Measurements from ENCODE around the gene AMH. TPM values are rescaled to one million over a fixed set of nuclear protein-coding genes. Genes with fewer than 3 reads are reported as not detected.

AMH gene
- total and polyA plus RNA-seq, 8 donors: 0.45 to 2.0 (median 0.86) TPM; not detected in 2

- peaks cover 21 to 66% (median 48%) of the 10 kb centered on the region in 4 donors for H3K4me1 ChIP-seq
- intact Hi-C loops (cut with DNase I; ENCODE audit: low total_unique reads): loop anchor here (5.0 to 10.0 kb wide), 4 partner anchors 40 to 92 kb away; partner anchors contain the start of genes LSM7 and SPPL2B
- H3K36me3 ChIP-seq: peaks cover 30 to 70% (median 67%) of the 10 kb centered on the region in 4 donors
- H3K4me3 ChIP-seq: no peak overlapping the region
- no peaks in the 10 kb centered on the region for H3K9me3 ChIP-seq
- WGBS, 5 donors: 71 to 77% (median 75%) methylated on average over 20 to 30 of the region's 30 CpGs
- H3K27ac ChIP-seq: peak overlapping the region in 3 of 5 donors; percentile 7 to 96 (median 18)
- no peak for DNase-seq
- TF ChIP-seq POLR2A (IDR thresholded peaks at IDR 0.05) (no peak), EP300 (IDR thresholded peaks at IDR 0.05) (no peak), CTCF (IDR thresholded peaks at IDR 0.05) (no peak), POLR2AphosphoS5 (IDR thresholded peaks at IDR 0.05) (no peak)
- H3K27me3 ChIP-seq: no peaks in the 10 kb centered on the region
Measured at GRCh38 chr19:2232286-2233151, 16.6 kb upstream of the AMH start.

GRCh38 chr19:2233601-2234280 is 15.4 kb upstream of the AMH start:
- intact Hi-C loops (cut with DNase I; ENCODE audit: low total_unique reads): loop anchor here (5.0 to 10.0 kb wide), 4 partner anchors 39 to 91 kb away; partner anchors contain the start of genes LSM7 and SPPL2B
- no peaks in the 10 kb centered on the region for H3K27me3 ChIP-seq
- peak overlapping the region in 4 of 5 donors; percentile 7 to 99 (median 98) for H3K27ac ChIP-seq
- DNase-seq: no peak
- WGBS, 5 donors: 73 to 86% (median 80%) methylated on average over 21 to 25 of the region's 25 CpGs
- no peaks in the 10 kb centered on the region for H3K9me3 ChIP-seq
- peak overlapping the region in 1 of 4 donors; percentile 88 for H3K4me3 ChIP-seq
- peaks cover 33 to 74% (median 60%) of the 10 kb centered on the region in 4 donors for H3K4me1 ChIP-seq
- peaks cover 22 to 58% (median 55%) of the 10 kb centered on the region in 4 donors for H3K36me3 ChIP-seq
- no peak for TF ChIP-seq POLR2AphosphoS5 (IDR thresholded peaks at IDR 0.05)
- no peak for TF ChIP-seq EP300 (IDR thresholded peaks at IDR 0.05)
- TF ChIP-seq CTCF (IDR thresholded peaks at IDR 0.05): no peak
- no peak for TF ChIP-seq POLR2A (IDR thresholded peaks at IDR 0.05)

- no peaks in the 10 kb centered on the region for H3K9me3 ChIP-seq
Measured at GRCh38 chr19:2234996-2235380, 14.1 kb upstream of the AMH start.

More at GRCh38 chr19:2234996-2235380, 14.1 kb upstream of the AMH start:
- H3K27ac ChIP-seq: peak overlapping the region; percentile 92 to 99 (median 99)
- WGBS, 5 donors: 27 to 42% (median 37%) methylated on average over 6 of the region's 6 CpGs
- H3K27me3 ChIP-seq: no peaks in the 10 kb centered on the region
- peak overlapping the region; percentile 74 to 99 (median 91) for H3K4me3 ChIP-seq
- no peak for TF ChIP-seq POLR2A (IDR thresholded peaks at IDR 0.05)
- peak in 1 of 7 experiments; percentile 4 for TF ChIP-seq CTCF (IDR thresholded peaks at IDR 0.05)
- peaks cover 13 to 45% (median 42%) of the 10 kb centered on the region in 4 donors for H3K36me3 ChIP-seq
- intact Hi-C loops (cut with DNase I; ENCODE audit: low total_unique reads): loop anchor here (5.0 to 10.0 kb wide), 4 partner anchors 37 to 90 kb away; partner anchors contain the start of genes LSM7 and SPPL2B
- peaks cover 45 to 80% (median 69%) of the 10 kb centered on the region in 4 donors for H3K4me1 ChIP-seq
- no peak for DNase-seq

Measured in stomach (tissue), 9 donors.